Activated CD4-positive, CD25-positive, alpha-beta regulatory T cell (primary cell): Measurements from ENCODE around the gene SLC6A13.

ENCODE experiments used
- DNase-seq, 4 experiments: peaks; one replicate each; lab custom pipeline; 2025; lab: John Stamatoyannopoulos, UW

Gene SLC6A13

GRCh38 chr12:214003-214741 lies 48.5 kb downstream of the SLC6A13 start, which contains the start of gene SLC6A12:
Gene SLC6A12, minus strand, starts transcription at chr12:214157. Its CDS starts 4,171 bp downstream, at chr12:209986.
- no peak for DNase-seq

- DNase-seq = no peak
Observed at GRCh38 chr12:213527-213932, 49.1 kb downstream of the SLC6A13 start.

GRCh38 chr12:212715-213526 lies 49.7 kb downstream of the SLC6A13 start:
- DNase-seq = no peak

DNA sequence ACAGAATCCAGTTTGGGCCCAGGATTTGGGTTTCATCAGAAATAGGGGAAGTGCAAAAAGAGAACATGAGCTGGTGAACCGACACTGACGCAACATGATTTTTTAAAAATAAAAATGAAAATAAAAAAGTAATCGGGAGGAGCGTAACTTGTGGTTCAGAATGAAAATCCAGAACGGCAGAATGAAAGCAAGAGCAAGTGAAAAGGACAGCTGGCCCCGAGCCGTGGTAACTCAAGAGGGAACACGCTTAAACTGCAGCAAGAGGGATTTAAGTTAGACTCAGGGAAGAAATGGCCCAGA lies 50.3 kb downstream of the SLC6A13 start:
- no peak for DNase-seq

DNA sequence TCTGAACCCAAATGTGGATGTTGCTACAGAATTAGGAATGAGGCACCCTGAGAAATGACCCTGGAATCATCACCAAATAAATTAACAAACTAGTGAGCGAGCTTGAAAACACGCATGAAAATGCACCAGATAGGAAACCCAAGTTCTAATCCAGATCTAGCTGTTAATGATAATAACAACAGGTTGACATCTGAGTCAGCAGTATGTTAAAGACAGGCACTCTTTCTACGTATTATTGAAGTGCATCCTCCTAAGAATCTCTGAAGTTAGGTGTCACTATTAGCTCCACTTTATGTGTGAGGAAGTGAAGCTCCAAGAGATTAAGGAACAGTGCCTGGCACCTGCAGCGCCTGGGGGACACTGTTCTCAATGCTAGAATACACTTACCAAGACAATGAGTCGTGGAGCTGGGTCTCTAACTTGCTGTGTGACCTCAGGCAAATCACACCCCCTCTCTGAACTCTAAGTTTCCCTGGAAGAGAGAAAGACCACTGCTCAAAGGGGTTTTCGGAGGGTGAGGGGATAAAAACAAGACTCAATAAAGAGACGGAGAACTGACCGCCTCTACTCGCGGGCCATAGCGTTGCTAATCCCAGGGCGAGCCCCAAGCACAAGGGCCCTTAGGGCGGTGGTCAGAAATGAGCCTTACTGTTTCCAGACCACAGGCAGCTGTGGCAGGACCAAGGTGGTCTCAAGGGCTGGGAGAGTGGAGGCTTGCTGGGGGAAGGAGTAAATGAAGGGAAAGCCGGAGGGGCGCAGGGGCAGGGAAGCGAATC lies 50.8 kb downstream of the SLC6A13 start:
- DNase-seq = no peak

DNA sequence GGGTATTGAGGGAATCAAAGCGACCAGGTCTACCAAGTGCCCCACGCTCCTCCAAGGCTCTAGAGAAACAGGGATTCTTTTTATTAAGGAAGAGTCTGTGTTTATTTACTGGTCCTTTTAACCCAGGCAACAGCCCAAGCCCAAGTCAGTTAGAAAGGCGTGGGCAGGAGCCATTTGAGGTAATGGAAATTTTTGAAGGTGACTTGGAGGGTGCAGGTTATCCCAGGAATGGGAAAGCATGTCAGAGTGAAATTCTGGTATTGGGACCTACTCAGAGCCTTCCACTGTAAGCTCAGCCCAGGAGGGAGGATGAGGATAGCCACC lies 51.5 kb downstream of the SLC6A13 start:
- no peak for DNase-seq

DNA sequence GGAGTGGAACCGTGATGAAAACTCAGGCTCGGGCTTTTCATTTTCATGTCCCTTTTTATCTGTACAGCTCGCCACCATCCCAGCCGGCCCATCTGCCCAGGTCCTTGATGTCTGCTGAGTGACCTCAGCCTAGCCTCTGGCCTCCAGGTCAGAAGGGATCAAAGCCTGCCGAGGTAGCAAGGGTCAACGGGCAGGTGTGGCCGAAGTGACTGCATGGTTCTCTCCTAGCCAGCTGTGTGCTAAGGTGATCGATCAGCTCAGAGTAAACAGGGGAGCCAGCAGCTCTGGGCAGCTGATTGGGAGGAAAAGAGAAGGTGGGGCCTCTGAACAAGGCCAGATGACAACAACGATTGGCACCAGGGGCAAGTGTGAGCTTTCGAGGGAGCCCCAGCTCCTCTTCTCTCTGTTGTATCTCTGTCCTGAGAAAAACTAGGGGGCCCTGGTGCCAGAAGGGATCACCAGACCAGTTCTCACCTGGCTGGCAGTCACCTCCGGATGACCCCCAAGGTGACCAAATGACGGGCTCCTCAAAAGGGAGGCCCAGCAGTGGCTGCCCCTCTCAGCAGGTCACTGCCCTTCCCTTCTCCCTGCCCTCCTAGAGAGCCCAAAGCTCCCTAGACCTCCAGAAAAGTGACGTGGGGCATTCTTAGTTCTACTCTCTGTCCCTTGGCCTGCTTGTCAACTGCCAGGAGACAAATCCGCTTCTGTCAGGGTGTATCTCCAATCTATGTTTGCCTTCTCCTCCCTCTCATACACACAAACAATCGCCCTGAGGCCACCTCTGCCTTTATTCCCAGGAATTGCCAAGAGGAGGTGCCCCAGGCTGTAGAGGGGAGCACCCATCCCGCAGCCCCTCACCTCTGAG lies 52.1 kb downstream of the SLC6A13 start:
- DNase-seq = no peak

GRCh38 chr12:209851-210250 lies 52.8 kb downstream of the SLC6A13 start:
- no peak for DNase-seq

GRCh38 chr12:209246-209645 lies 53.4 kb downstream of the SLC6A13 start:
- no peak for DNase-seq

- no peak for DNase-seq
Observed at GRCh38 chr12:208813-209212, 53.8 kb downstream of the SLC6A13 start.

- DNase-seq = no peak
Observed at GRCh38 chr12:207804-208203, 54.8 kb downstream of the SLC6A13 start.

- no peak for DNase-seq
Observed at GRCh38 chr12:206746-207440, 55.7 kb downstream of the SLC6A13 start.

GRCh38 chr12:205026-205425 lies 57.6 kb downstream of the SLC6A13 start:
- DNase-seq = no peak

DNA sequence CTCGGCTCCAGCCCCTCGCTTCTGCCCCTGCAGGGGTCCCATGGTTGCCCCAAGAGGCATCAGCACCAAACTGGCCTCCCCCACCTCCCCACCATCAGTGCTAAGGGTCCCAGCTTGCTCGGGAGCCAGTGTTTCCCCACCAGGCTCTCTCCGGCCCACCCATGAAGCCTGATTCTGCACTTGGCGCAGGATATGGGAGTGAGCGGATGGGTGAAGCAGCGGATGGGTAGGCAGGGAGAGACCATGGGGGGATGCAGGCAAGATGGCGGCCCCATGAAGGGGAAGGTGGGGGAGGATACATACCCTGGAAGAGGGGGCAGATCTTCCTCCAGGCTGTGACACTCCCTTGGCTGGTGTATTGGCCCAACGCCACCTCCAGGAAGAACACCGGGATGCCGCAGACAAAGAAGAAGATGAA lies 58.4 kb downstream of the SLC6A13 start:
- no peak for DNase-seq

DNA sequence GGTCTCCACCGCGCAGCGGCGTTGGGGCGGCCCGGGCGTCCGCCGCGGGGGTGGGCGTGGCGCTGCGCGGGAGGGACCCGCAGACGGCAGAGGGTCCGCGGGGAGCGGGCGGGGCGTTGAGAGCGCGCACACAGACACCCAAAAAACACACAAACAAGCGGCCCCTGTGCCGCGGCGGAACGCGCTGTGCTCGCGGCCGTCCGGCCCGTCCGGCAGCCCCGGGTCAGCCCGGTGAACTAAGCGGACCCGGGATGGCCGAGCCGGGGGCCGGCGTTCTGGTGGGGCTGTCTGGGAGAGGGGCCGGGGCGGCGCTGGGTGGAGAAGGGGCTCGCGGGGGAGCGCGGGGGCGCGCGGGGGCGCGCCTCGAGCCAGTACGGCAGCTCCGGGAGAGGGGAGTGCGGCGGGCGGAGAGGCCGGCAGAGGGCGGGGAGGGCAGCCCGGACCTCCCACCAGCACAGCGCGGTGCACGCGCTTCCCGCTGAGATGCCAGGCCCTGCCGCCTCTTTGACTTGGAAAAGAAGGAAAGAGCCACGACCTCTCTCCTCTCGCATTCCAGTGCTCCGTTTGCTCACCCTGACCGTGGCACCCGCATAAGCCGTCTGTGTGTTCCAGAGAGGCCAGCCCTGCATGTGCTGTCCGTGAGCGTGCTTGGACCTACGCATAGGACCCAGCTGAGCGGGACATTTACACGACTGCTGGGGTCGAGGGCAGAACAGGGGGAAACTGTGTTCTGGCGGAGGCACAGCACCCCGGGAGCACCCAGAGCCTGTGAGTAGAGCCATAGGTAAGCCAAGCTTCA lies 59.0 kb downstream of the SLC6A13 start:
- DNase-seq = no peak

DNA sequence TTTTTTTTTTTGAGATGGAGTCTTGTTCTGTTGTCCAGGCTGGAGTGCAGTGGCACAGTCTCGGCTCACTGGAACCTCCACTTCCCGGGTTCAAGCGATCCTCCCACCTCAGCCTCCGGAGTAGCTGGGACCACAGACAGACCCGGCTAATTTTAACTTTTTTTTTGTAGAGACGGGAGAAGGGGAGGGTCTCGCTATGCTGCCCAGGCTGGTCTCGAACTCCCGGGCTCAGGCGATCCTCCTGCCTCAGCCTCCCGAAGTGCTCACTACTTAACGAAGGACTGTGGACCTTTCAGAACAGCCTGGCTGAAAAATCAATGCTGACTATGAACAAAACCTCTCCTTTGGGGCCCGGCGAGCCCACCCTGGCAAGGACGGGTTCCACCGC lies 59.6 kb downstream of the SLC6A13 start:
- no peak for DNase-seq

DNA sequence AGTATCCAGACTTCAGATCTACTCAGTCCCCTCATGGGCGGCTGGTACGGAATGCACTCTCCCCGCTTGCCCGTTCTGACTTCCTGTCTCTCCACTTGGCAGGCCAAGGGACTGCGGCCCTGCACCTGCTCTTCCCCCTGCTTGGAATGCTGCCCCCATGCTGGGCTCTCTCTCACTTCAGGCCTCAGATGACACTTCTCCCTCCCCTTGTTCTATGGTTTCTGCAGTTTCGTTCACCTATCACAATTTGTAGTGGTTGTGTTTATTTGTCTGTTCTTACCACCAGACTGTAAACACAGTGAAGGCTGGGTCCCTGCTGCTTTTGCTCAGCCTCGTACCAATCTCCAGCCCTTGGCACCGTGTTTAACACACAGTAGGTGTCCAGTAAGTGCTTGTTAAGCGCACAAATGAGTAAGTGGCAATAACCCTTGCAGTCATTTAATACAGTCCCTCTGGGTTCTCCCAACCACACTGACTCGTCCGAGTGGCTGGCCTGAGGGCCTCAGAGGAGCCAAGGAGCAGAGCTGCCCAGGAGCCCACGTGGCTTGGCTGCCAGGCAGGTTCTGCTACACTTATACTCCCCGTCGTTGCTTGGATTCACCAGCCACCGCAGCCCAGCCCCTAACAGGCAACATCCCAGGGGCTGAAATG lies 60.4 kb downstream of the SLC6A13 start:
- no peak for DNase-seq

- no peak for DNase-seq
Observed at GRCh38 chr12:201361-201760, 61.3 kb downstream of the SLC6A13 start.

DNA sequence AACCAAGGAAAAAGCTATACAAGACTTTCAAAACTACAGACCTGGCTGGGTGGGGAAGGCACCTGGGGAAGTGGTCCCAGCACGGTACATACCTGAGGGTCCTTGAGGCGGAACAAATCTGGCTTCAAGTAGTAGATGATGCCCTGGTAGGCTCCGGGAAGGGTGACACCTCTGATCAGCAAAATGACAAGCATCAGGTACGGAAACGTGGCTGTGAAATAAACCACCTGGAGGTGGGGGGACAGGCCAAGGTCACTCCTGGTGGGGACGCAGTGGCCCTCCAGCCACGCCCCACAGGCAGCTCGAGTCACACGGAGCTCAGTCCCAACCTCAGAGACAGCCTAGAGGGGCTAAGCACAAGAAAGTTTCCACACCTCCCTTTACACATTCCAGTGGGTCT lies 63.9 kb downstream of the SLC6A13 start:
- DNase-seq = no peak
